Embryonic facial prominence (tissue), 1 donor: ENCODE data around the gene ABITRAM.
"Not testable (repeated sequence)": the region's sequence is repeated elsewhere in the genome, so short reads cannot be mapped to it uniquely, and the experiment has no call there.

ENCODE experiments used
- DNase-seq: peaks from one replicate; pipeline ENCODE4 v3.0.0-alpha.2; 2016; ENCODE audit errors: extremely low spot score

ABITRAM gene

GRCh38 chr9:108928386-108928785 lies 5.8 kb upstream of the ABITRAM start:
- DNase-seq: no peak

- no peak for DNase-seq
Observed at GRCh38 chr9:108933231-108933717, 926 bp upstream of the ABITRAM start.

- DNase-seq: peak; percentile 78
Observed at GRCh38 chr9:108933718-108934322, 380 bp upstream of the ABITRAM start, which contains the start of gene ELP1. ELP1 (minus strand) TSS chr9:108934124; CDS start chr9:108931146, 2,978 bp downstream.

- DNase-seq: no peak
Observed at GRCh38 chr9:108937561-108938305, 3.5 kb downstream of the ABITRAM start.

GRCh38 chr9:108939975-108940374 lies 5.8 kb downstream of the ABITRAM start:
- DNase-seq: no peak

GRCh38 chr9:108950168-108950567 lies 16.0 kb downstream of the ABITRAM start:
- DNase-seq: no peak

- no peak for DNase-seq
Observed at GRCh38 chr9:108951578-108951977, 17.4 kb downstream of the ABITRAM start.

- DNase-seq: peak; percentile 66
Observed at GRCh38 chr9:108953983-108954574, 19.9 kb downstream of the ABITRAM start.

GRCh38 chr9:108956022-108956630 lies 21.9 kb downstream of the ABITRAM start:
- no peak for DNase-seq

GRCh38 chr9:108956631-108957026 lies 22.4 kb downstream of the ABITRAM start:
- DNase-seq: no peak

- DNase-seq: no peak
Observed at GRCh38 chr9:108960331-108960730, 26.1 kb downstream of the ABITRAM start.

GRCh38 chr9:108961151-108961550 lies 27.0 kb downstream of the ABITRAM start:
- no peak for DNase-seq

- no peak for DNase-seq
Observed at GRCh38 chr9:108963459-108964143, 29.4 kb downstream of the ABITRAM start.

- DNase-seq: no peak
Observed at GRCh38 chr9:108967916-108968315, 33.7 kb downstream of the ABITRAM start.

- DNase-seq: not testable (repeated sequence)
Observed at GRCh38 chr9:108971392-108971791, 37.2 kb downstream of the ABITRAM start.

- no peak for DNase-seq
Observed at GRCh38 chr9:108972186-108972585, 38.0 kb downstream of the ABITRAM start.

GRCh38 chr9:108972626-108973209 lies 38.5 kb downstream of the ABITRAM start:
- no peak for DNase-seq

GRCh38 chr9:108973895-108974294 lies 39.7 kb downstream of the ABITRAM start:
- DNase-seq: no peak

GRCh38 chr9:108978205-108978604 lies 44.0 kb downstream of the ABITRAM start:
- no peak for DNase-seq

- DNase-seq: no peak
Observed at GRCh38 chr9:108980893-108981292, 46.7 kb downstream of the ABITRAM start.

GRCh38 chr9:108983885-108984284 lies 49.7 kb downstream of the ABITRAM start:
- no peak for DNase-seq
